K562 (cell line): ENCODE data around the gene TAF12. TPM values are rescaled to one million over a fixed set of nuclear protein-coding genes. Genes with fewer than 3 reads are reported as not detected.

Source experiments
- BHLHE40 ChIP-seq: IDR thresholded peaks from 2 replicates; pipeline ENCODE4 v1.6.1; 2011; ENCODE audit warnings: low read length, improper control_type of control experiment
- CREB1 ChIP-seq, 2 experiments: sonication (generic) in 1 of 2; formaldehyde crosslinking in 1 of 2; IDR thresholded peaks; 2 replicates each; pipeline versions ENCODE4 v1.6.1 to v1.8.0; 2012 to 2022; ENCODE audit warnings: inconsistent platforms in 1 of 2, mild to moderate bottlenecking in 1 of 2, missing genetic modification reagents in 1 of 2, moderate library complexity in 1 of 2
- HMG20B ChIP-seq: fragments of 250-450 bp; sonication (Bioruptor Pico); IDR thresholded peaks from 2 replicates; pipeline ENCODE4 v1.5.0; 2021; ENCODE audit warnings: mild to moderate bottlenecking
- NCOA6 ChIP-seq: fragments of 450-650 bp; IDR thresholded peaks from 2 replicates; pipeline ENCODE4 v1.6.1; 2017; ENCODE audit warnings: mild to moderate bottlenecking
- SREBF2 ChIP-seq: sonication (generic); formaldehyde crosslinking; IDR thresholded peaks from 2 replicates; pipeline ENCODE4 v1.4.0; 2020; ENCODE audit warnings: mild to moderate bottlenecking, missing genetic modification reagents
- TCF7 ChIP-seq: sonication (generic); IDR thresholded peaks from 2 replicates; pipeline ENCODE4 v1.6.1; 2016; ENCODE audit warnings: antibody characterized with exemption, borderline replicate concordance
- TEAD4 ChIP-seq, 2 experiments: sonication (generic) in 1 of 2; formaldehyde crosslinking in 1 of 2; IDR thresholded peaks; 2 replicates each; pipeline versions ENCODE4 v1.6.1 to v1.8.0; 2012 to 2022; ENCODE audit warnings: borderline replicate concordance in 1 of 2, inconsistent platforms in 1 of 2, low read length in 1 of 2, mild to moderate bottlenecking in 1 of 2, missing genetic modification reagents in 1 of 2
- TSC22D4 ChIP-seq: fragments of 450-650 bp; IDR thresholded peaks from 2 replicates; pipeline ENCODE4 v1.6.1; 2016; ENCODE audit warnings: missing genetic modification characterization, missing biosample characterization, control low read depth
- YBX1 ChIP-seq: fragments of 450-650 bp; IDR thresholded peaks from 2 replicates; pipeline ENCODE4 v1.7.1; 2016; ENCODE audit warnings: mild to moderate bottlenecking
- ZNF134 ChIP-seq: fragments of 250-450 bp; sonication (Bioruptor Pico); conservative IDR thresholded peaks from 2 replicates; pipeline ENCODE4 v1.4.0; 2020
- ZNF785 ChIP-seq: fragments of 250-450 bp; sonication (Bioruptor Pico); IDR thresholded peaks from 2 replicates; pipeline ENCODE4 v1.4.0; 2020; ENCODE audit warnings: mild to moderate bottlenecking
- polyA plus RNA-seq, 8 experiments: library from polyadenylated mRNA; depleted of rRNA in 4 of 8; stranded (reverse) in 5 of 8; unstranded in 3 of 8; fragments of >200 nt; fragmentation: Nextera tagmentation in 2 of 8; fragmentation: Illumina TruSeq in 1 of 8; extraction: Ambion mirVana in 2 of 8; extraction: Trizol in 1 of 8; gene quantifications; 2 replicates each; pipeline versions ENCODE4 v1.2.1 to v1.2.3, GENCODE V29; 2011 to 2014; ENCODE audit warnings: inconsistent platforms in 1 of 8, missing spikeins in 1 of 8
- total RNA-seq, 7 experiments: library from RNA; depleted of rRNA in 6 of 7; stranded (reverse); fragments of >200 nt in 6 of 7; fragmentation: Illumina TruSeq in 2 of 7; extraction: Trizol in 2 of 7; gene quantifications; 2 replicates each; pipeline versions ENCODE4 v1.2.1 to v1.2.3, GENCODE V29; 2011 to 2021; ENCODE audit warnings: low replicate concordance in 1 of 7
- TF ChIP-seq, protein P1 (sequence below): fragments of 250-450 bp; sonication (Bioruptor Pico); IDR thresholded peaks from 2 replicates; pipeline ENCODE4 v1.9.0; 2021; ENCODE audit warnings: mild to moderate bottlenecking, inconsistent platforms
- TF ChIP-seq, protein P2 (sequence below): fragments of 250-450 bp; sonication (Bioruptor Pico); IDR thresholded peaks from 2 replicates; pipeline ENCODE4 v1.5.0; 2021; ENCODE audit warnings: mild to moderate bottlenecking, borderline replicate concordance
- TF ChIP-seq, protein P3 (sequence below): sonication (generic); formaldehyde crosslinking; IDR thresholded peaks from 2 replicates; pipeline ENCODE4 v1.8.1; 2023; ENCODE audit warnings: mild to moderate bottlenecking, missing genetic modification reagents, moderate library complexity
- TF ChIP-seq, protein P4 (sequence below): sonication (generic); formaldehyde crosslinking; IDR thresholded peaks from 2 replicates; pipeline ENCODE4 v1.8.0; 2022; ENCODE audit warnings: missing genetic modification reagents, mild to moderate bottlenecking, moderate library complexity, borderline replicate concordance
- TF ChIP-seq, protein P5 (sequence below): sonication (generic); formaldehyde crosslinking; IDR thresholded peaks from 2 replicates; pipeline ENCODE4 v1.8.0; 2023; ENCODE audit warnings: mild to moderate bottlenecking, missing genetic modification reagents

Gene TAF12
- total and polyA plus RNA-seq, 9 of the 15 experiments (the other 6 are each of a cell fraction or from before 2014, with no cell fraction given), result 31.6 to 89.0 (median 50.5) TPM

DNA sequence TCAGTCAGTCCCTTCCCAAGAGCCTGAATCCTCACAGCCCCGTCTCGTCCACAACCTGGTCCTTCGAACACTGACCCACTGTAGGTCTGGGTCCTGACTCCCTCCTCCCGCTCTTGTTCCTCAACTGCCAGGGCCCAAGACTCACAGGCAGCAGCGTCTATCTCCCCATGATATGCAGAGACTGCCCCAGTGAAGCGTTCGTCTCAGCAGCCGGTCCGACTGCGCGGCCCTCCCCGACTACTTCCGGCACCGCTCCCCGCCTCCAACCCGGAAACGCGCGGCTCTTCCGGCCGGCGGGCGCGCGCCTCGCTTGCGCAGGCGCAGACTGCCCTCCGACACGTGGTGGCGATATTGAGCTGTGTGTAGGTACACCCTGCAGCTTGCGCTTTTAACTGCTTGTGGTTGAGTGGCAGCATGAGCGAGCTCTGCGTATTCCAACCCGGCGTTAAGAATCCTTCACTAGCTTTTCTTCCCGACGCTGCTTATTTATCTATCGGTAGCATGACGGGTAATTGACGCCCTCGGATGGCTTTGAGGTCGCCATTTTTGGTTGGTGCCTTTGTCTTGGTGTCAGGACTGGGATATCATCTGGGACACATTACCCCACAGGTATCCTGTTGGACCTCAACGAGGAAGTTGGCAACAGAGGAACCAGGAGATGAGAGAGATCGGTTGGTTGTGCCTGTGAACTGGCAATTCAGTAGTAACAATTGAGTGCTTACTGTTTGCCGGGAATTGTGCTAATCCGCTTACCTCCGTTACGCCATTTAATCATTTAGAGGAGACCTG, at the start of gene TAF12 (continued):
- TF ChIP-seq TEAD4 (IDR thresholded peaks at IDR 0.05; ENCODE audit: low read length) (peak; percentile 48; the same call in 1 of the 2 replicates), TEAD4 (CRISPR knock-in tag; IDR thresholded peaks at IDR 0.05; ENCODE audit: borderline replicate concordance) (no peak), TCF7 (peak; percentile 66), ZNF134 (no peak; the same call in 1 of the 2 replicates), ZNF785 (CRISPR knock-in tag) (no peak), HMG20B (CRISPR knock-in tag) (no peak), BHLHE40 (no peak; the same call in none of the 2 replicates), NCOA6 (no peak), TSC22D4 (tag) (no peak), SREBF2 (no peak), YBX1 (no peak), CREB1 (IDR thresholded peaks at IDR 0.05) (peak; percentile 76), CREB1 (CRISPR knock-in tag; IDR thresholded peaks at IDR 0.05) (peak; percentile 75)
- TF ChIP-seq, protein P1, sequence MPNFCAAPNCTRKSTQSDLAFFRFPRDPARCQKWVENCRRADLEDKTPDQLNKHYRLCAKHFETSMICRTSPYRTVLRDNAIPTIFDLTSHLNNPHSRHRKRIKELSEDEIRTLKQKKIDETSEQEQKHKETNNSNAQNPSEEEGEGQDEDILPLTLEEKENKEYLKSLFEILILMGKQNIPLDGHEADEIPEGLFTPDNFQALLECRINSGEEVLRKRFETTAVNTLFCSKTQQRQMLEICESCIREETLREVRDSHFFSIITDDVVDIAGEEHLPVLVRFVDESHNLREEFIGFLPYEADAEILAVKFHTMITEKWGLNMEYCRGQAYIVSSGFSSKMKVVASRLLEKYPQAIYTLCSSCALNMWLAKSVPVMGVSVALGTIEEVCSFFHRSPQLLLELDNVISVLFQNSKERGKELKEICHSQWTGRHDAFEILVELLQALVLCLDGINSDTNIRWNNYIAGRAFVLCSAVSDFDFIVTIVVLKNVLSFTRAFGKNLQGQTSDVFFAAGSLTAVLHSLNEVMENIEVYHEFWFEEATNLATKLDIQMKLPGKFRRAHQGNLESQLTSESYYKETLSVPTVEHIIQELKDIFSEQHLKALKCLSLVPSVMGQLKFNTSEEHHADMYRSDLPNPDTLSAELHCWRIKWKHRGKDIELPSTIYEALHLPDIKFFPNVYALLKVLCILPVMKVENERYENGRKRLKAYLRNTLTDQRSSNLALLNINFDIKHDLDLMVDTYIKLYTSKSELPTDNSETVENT, result peak; percentile 92
- TF ChIP-seq, protein P2, sequence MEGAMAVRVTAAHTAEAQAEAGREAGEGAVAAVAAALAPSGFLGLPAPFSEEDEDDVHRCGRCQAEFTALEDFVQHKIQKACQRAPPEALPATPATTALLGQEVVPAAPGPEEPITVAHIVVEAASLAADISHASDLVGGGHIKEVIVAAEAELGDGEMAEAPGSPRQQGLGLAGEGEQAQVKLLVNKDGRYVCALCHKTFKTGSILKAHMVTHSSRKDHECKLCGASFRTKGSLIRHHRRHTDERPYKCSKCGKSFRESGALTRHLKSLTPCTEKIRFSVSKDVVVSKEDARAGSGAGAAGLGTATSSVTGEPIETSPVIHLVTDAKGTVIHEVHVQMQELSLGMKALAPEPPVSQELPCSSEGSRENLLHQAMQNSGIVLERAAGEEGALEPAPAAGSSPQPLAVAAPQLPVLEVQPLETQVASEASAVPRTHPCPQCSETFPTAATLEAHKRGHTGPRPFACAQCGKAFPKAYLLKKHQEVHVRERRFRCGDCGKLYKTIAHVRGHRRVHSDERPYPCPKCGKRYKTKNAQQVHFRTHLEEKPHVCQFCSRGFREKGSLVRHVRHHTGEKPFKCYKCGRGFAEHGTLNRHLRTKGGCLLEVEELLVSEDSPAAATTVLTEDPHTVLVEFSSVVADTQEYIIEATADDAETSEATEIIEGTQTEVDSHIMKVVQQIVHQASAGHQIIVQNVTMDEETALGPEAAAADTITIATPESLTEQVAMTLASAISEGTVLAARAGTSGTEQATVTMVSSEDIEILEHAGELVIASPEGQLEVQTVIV (CRISPR knock-in tag), result no peak
- TF ChIP-seq, protein P3, sequence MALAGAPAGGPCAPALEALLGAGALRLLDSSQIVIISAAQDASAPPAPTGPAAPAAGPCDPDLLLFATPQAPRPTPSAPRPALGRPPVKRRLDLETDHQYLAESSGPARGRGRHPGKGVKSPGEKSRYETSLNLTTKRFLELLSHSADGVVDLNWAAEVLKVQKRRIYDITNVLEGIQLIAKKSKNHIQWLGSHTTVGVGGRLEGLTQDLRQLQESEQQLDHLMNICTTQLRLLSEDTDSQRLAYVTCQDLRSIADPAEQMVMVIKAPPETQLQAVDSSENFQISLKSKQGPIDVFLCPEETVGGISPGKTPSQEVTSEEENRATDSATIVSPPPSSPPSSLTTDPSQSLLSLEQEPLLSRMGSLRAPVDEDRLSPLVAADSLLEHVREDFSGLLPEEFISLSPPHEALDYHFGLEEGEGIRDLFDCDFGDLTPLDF (CRISPR knock-in tag), result peak; percentile 70; the same call in 1 of the 2 replicates
- TF ChIP-seq, protein P4, sequence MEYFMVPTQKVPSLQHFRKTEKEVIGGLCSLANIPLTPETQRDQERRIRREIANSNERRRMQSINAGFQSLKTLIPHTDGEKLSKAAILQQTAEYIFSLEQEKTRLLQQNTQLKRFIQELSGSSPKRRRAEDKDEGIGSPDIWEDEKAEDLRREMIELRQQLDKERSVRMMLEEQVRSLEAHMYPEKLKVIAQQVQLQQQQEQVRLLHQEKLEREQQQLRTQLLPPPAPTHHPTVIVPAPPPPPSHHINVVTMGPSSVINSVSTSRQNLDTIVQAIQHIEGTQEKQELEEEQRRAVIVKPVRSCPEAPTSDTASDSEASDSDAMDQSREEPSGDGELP (CRISPR knock-in tag), result peak; percentile 91
- TF ChIP-seq, protein P5, sequence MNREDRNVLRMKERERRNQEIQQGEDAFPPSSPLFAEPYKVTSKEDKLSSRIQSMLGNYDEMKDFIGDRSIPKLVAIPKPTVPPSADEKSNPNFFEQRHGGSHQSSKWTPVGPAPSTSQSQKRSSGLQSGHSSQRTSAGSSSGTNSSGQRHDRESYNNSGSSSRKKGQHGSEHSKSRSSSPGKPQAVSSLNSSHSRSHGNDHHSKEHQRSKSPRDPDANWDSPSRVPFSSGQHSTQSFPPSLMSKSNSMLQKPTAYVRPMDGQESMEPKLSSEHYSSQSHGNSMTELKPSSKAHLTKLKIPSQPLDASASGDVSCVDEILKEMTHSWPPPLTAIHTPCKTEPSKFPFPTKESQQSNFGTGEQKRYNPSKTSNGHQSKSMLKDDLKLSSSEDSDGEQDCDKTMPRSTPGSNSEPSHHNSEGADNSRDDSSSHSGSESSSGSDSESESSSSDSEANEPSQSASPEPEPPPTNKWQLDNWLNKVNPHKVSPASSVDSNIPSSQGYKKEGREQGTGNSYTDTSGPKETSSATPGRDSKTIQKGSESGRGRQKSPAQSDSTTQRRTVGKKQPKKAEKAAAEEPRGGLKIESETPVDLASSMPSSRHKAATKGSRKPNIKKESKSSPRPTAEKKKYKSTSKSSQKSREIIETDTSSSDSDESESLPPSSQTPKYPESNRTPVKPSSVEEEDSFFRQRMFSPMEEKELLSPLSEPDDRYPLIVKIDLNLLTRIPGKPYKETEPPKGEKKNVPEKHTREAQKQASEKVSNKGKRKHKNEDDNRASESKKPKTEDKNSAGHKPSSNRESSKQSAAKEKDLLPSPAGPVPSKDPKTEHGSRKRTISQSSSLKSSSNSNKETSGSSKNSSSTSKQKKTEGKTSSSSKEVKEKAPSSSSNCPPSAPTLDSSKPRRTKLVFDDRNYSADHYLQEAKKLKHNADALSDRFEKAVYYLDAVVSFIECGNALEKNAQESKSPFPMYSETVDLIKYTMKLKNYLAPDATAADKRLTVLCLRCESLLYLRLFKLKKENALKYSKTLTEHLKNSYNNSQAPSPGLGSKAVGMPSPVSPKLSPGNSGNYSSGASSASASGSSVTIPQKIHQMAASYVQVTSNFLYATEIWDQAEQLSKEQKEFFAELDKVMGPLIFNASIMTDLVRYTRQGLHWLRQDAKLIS (CRISPR knock-in tag), result peak; percentile 82
